HG03095 (cell line): ENCODE measurements around the gene PCSK7.

Source experiments
- ATAC-seq: cut with Tn5 transposase; IDR thresholded peaks from one replicate; pipeline ENCODE4 v1.9.1; 2021; ENCODE audit warnings: moderate library complexity; ENCODE audit not compliant: unreplicated experiment

Gene PCSK7

DNA sequence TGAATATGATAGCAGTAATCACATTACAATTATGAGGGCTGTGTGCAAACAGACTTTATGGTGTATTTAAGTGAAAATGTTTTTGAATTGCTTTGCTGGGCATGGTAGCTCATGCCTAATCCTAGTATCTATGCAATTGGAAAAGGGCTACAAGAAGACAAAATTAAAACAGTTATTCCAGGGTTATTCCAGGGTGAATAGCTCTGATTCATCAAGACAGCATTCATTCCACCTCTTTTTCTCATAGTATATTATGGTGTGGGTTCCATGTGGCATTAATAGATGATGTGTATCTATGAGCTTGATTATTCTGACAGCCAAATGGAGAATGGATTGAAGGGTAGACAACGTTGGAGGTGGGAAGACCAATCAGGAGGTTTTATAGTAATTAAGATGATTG is 65.4 kb downstream of the PCSK7 start:
- no peak for ATAC-seq

- no peak for ATAC-seq
Measured at GRCh38 chr11:117160826-117161225, 71.0 kb downstream of the PCSK7 start.

DNA sequence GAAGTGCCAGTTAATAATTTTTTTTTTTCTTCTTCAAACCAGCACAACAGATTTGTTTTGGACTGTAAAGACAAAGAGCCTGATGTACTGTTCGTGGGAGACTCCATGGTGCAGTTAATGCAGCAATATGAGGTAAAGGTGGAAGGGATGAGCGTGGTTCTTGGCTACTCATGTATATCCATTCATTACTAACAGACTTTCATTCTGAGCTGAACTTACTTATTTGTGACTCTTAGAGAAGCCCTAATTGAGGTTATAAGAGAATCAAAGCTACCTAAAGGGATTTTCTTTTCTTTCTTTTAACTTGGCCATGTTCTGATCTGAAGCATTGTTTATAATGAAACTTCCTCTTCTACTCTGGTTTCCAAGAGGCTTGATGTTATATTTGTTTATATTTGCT is 72.0 kb downstream of the PCSK7 start:
- ATAC-seq, result no peak

- no peak for ATAC-seq
Measured at GRCh38 chr11:117157507-117157906, 74.4 kb downstream of the PCSK7 start.

DNA sequence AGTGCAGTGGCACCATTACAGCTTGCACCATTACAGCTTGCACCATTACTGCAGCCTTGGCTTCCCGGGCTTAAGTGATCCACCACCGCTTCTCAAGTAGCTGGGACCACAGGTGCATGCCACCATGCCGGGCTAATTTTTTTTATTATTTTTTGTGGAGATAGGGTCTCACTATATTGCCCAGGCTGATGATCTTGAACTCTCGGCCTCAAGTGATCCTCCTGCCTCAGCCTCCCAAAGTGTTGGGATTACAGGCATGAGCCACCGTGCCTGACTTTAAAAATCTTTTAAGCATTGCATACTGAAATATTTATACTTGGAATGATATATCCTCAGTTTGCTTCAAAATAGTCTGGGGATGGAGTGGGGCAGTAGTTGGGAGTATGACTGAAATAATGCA is 77.4 kb downstream of the PCSK7 start:
- ATAC-seq, result no peak
